HFF-Myc (cell line): ENCODE results near the gene GALNT2.
A peak's percentile ranks its signal among the peaks of the same experiment; 100 is the strongest.

Experiments used
- DNase-seq: peaks from one replicate; pipeline ENCODE4 v3.0.0-alpha.2; 2011; ENCODE audit warnings: low read depth; ENCODE audit errors: extremely low read depth
- H3K4me3 ChIP-seq: replicated peaks from 2 replicates; pipeline ENCODE4 v1.5.1; 2011; ENCODE audit warnings: low read depth, mild to moderate bottlenecking, control low read depth, low read length
- CTCF ChIP-seq: IDR thresholded peaks from 2 replicates; pipeline ENCODE4 v1.5.1; 2012; ENCODE audit warnings: mild to moderate bottlenecking, low read depth, low read length, control low read depth; ENCODE audit errors: missing control alignments

GALNT2 gene

GRCh38 chr1:230113593-230114236, 46.7 kb downstream of the GALNT2 start:
- DNase-seq, result peak; percentile 56
- H3K4me3 ChIP-seq, result peak overlapping the region; percentile 20; the same call in 1 of the 2 replicates
- TF ChIP-seq CTCF, result no peak

GRCh38 chr1:230114237-230114651, 47.2 kb downstream of the GALNT2 start:
- H3K4me3 ChIP-seq, result peak overlapping the region; percentile 20; the same call in 1 of the 2 replicates
- no peak for TF ChIP-seq CTCF
- DNase-seq, result no peak

- DNase-seq, result no peak
- no peak for TF ChIP-seq CTCF
- H3K4me3 ChIP-seq, result no peak overlapping the region
These were observed 50.7 kb downstream of the GALNT2 start for GRCh38 chr1:230117694-230118093.

DNA sequence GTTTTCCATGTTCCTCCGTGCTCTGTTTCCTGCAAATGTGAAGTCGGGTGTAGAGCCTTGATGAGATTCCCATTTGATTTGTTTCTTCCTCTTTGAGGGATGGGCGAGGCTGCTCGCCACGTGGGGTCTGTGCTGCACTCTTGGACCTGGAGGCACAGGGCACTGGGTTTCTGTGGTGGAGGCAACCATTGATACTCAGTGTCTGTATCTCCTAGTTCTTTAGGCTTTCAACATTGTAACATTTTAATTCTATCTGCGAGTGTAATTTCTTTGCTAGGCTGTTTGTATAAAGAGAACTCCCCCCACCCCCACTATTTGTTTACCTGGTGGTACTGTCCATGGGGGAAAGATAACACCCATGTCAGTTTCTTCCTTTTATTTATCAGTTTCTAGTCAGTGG, 52.3 kb downstream of the GALNT2 start:
- no peak for DNase-seq
- no peak for TF ChIP-seq CTCF
- no peak overlapping the region for H3K4me3 ChIP-seq

GRCh38 chr1:230120289-230120920, 53.4 kb downstream of the GALNT2 start:
- no peak for TF ChIP-seq CTCF
- no peak overlapping the region for H3K4me3 ChIP-seq
- no peak for DNase-seq

- TF ChIP-seq CTCF, result peak; percentile 50
- no peak overlapping the region for H3K4me3 ChIP-seq
- no peak for DNase-seq
These were observed 53.9 kb downstream of the GALNT2 start for GRCh38 chr1:230120921-230121381.
